HL-60 (cell line): ENCODE results near the gene SEC31B.

ENCODE experiments used
- POLR2AphosphoS5 ChIP-seq: IDR thresholded peaks from 2 replicates; pipeline ENCODE4 v1.6.1; 2012; ENCODE audit warnings: low read depth
- TF ChIP-seq, protein P1 (sequence below): IDR thresholded peaks from one replicate; pipeline ENCODE4 v1.5.1; 2011; ENCODE audit warnings: low read length, control low read depth, inconsistent platforms; ENCODE audit not compliant: insufficient read depth
- TF ChIP-seq, protein P2 (sequence below): IDR thresholded peaks from 2 replicates; pipeline ENCODE4 v1.6.1; 2012; ENCODE audit warnings: low read depth; ENCODE audit not compliant: insufficient replicate concordance

DNA sequence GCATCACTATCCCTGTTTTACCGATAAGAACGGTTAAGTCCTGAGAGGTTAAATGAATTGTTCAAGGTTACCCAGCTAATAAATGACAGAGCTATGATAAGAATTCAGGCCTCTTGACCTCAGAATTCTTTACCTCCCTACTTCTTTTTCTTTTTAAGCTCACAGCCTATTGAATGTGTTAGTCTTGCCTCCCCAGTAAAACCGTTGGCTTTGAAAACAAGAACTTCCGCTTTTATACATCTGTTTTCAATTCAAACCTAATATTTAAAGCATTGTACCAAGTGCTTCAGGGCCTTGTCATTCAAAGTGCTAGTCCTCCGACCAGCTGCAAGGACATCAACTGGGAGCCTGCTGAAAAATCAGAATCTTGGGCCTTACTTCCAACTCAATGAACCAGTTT is 15.6 kb downstream of the SEC31B start:
- TF ChIP-seq, protein P1, sequence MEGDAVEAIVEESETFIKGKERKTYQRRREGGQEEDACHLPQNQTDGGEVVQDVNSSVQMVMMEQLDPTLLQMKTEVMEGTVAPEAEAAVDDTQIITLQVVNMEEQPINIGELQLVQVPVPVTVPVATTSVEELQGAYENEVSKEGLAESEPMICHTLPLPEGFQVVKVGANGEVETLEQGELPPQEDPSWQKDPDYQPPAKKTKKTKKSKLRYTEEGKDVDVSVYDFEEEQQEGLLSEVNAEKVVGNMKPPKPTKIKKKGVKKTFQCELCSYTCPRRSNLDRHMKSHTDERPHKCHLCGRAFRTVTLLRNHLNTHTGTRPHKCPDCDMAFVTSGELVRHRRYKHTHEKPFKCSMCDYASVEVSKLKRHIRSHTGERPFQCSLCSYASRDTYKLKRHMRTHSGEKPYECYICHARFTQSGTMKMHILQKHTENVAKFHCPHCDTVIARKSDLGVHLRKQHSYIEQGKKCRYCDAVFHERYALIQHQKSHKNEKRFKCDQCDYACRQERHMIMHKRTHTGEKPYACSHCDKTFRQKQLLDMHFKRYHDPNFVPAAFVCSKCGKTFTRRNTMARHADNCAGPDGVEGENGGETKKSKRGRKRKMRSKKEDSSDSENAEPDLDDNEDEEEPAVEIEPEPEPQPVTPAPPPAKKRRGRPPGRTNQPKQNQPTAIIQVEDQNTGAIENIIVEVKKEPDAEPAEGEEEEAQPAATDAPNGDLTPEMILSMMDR, result no peak
- TF ChIP-seq, protein P2, sequence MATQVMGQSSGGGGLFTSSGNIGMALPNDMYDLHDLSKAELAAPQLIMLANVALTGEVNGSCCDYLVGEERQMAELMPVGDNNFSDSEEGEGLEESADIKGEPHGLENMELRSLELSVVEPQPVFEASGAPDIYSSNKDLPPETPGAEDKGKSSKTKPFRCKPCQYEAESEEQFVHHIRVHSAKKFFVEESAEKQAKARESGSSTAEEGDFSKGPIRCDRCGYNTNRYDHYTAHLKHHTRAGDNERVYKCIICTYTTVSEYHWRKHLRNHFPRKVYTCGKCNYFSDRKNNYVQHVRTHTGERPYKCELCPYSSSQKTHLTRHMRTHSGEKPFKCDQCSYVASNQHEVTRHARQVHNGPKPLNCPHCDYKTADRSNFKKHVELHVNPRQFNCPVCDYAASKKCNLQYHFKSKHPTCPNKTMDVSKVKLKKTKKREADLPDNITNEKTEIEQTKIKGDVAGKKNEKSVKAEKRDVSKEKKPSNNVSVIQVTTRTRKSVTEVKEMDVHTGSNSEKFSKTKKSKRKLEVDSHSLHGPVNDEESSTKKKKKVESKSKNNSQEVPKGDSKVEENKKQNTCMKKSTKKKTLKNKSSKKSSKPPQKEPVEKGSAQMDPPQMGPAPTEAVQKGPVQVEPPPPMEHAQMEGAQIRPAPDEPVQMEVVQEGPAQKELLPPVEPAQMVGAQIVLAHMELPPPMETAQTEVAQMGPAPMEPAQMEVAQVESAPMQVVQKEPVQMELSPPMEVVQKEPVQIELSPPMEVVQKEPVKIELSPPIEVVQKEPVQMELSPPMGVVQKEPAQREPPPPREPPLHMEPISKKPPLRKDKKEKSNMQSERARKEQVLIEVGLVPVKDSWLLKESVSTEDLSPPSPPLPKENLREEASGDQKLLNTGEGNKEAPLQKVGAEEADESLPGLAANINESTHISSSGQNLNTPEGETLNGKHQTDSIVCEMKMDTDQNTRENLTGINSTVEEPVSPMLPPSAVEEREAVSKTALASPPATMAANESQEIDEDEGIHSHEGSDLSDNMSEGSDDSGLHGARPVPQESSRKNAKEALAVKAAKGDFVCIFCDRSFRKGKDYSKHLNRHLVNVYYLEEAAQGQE, result no peak
- no peak for TF ChIP-seq POLR2AphosphoS5
